HTR-8/SVneo (cell line): ENCODE results near the gene CACNA2D2.
A peak's percentile ranks its signal among the peaks of the same experiment; 100 is the strongest.

Experiments used
- DNase-seq: peaks from one replicate; pipeline ENCODE4 v3.0.0; 2011; ENCODE audit warnings: low spot score, mixed read lengths; ENCODE audit not compliant: insufficient read length
- FAIRE-seq: peaks from 2 replicates; lab custom pipeline; 2011; peaks lifted over from hg19 to GRCh38; lab: Jason Lieb, UNC

Gene CACNA2D2

GRCh38 chr3:50472958-50473357, 30.5 kb downstream of the CACNA2D2 start:
- DNase-seq: no peak
- no peak for FAIRE-seq

DNA sequence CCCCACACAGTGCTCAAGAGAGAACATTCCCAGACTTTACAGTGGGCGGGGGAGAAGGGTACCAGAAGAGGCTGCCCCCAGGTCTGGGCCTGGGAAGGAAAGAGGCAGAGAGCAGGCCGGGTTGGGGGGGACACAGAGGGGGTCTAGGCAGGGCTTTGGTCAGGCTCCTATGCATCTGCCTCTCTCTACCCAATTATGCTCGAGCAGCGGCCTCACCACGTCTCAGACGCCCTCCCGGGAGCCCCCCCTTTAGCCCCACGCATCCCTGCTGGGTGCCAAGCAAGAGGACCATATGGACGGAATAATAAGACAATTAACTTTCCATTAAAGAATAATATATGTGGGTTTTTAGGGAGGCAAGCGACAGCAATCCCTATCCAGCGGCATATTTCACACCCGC, 32.8 kb downstream of the CACNA2D2 start:
- FAIRE-seq: no peak
- DNase-seq: no peak

DNA sequence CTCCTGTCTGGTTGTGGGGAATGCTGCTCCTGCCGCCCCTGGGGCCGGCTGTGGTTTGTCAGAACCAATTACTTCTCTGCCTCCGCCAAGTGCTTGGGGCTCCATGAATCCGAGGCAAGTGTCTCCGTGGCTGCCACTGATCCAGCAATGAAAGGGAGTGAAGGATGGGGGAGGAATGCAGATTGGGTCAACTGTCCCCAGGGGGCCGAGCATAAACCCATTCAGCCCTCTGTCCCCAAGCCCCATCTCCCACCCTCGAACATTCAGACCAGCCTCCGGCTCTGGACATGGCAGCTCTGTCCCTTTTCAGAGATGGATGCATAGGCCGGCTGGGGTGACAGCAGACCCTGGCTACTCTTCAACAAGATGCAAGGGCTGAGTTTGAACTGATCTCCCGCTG, 35.5 kb downstream of the CACNA2D2 start:
- DNase-seq (no peak), FAIRE-seq (no peak)

- no peak for FAIRE-seq
Measured at GRCh38 chr3:50466177-50466576, 37.3 kb downstream of the CACNA2D2 start.

GRCh38 chr3:50464569-50464968, 38.9 kb downstream of the CACNA2D2 start:
- no peak for DNase-seq

More at GRCh38 chr3:50466177-50466576, 37.3 kb downstream of the CACNA2D2 start:
- DNase-seq: no peak

DNA sequence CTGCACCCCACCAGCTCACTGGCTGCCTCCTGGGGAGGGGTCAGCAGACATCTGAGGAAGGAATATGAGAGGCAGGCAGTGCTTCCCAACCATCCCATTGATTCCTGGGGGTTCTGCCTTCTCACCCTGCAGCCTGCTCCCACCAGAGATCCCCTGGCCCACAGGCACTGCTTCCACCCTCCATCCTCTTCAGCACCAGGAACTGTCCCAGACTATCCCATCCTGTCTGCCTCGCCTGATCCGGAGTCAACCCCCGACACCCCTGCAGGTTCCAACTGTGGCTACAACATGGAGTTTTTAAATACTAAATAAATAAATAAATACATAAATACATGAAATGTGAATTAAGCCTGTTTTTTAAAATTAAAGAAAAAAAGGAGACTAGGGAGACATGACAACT, 43.6 kb downstream of the CACNA2D2 start:
- DNase-seq (no peak), FAIRE-seq (no peak)

More at GRCh38 chr3:50464569-50464968, 38.9 kb downstream of the CACNA2D2 start:
- no peak for FAIRE-seq

GRCh38 chr3:50457988-50458387, 45.4 kb downstream of the CACNA2D2 start:
- no peak for DNase-seq
- FAIRE-seq: no peak

DNA sequence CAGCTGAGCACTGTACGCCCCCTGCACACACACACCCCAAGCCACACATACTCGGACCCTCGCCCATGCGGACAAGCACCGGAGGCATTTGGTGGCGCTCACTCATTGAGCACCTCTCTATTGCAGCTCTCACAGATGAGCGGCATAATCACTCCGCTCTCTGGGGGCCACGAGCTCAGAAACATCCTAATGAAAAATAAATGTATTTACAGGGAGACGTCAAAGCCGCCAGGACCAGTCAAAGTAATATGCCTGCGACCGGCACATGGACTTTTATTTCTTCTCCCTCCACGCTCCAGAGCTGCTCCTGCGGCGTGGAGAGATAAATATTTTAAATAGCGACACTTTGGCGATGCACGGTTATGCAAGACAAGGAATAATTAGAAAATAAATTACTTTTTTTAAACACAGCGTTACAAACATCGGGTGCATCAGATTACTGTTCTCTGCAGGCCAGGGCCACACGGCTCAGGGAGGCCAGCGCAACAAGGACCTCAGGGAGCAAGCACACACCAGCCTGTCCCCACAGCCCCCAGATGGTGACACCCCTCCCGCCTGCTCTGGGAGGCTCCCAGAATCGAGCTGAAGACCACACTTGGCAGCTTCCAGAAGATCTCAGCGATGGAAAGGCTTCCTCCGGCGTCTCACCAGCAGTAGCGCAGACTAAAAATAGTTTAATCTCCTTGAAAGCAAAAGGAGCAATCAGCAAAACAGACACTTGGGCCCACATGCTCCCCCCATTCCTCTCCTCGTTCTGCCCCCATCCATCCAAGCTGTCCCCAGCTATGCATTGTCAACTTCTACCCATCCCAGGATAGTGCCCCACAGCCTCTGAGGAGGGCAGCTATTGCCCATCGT, 48.0 kb downstream of the CACNA2D2 start:
- DNase-seq (no peak), FAIRE-seq (no peak)

GRCh38 chr3:50454481-50455070, 48.9 kb downstream of the CACNA2D2 start:
- FAIRE-seq (no peak), DNase-seq (no peak)

DNA sequence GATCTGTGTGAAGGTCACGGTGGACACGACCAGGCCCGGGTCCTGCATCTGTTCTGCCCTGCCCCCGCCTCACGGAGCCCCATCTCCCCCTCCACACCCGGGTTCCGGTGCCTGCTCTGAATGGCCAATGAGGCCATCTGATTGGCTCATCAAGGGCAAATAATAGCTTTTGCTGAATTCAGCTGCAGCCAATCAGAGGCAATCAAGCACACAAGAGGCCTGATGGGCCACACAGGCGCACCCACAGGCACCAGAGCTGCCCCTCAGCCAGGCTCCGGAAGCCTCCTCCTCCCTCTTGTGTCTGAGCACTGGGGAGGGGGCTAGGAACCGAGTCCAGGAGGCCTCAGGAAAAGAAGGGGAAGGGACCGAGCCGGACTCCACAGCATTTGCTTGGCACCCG, 49.5 kb downstream of the CACNA2D2 start:
- DNase-seq: no peak
- no peak for FAIRE-seq

DNA sequence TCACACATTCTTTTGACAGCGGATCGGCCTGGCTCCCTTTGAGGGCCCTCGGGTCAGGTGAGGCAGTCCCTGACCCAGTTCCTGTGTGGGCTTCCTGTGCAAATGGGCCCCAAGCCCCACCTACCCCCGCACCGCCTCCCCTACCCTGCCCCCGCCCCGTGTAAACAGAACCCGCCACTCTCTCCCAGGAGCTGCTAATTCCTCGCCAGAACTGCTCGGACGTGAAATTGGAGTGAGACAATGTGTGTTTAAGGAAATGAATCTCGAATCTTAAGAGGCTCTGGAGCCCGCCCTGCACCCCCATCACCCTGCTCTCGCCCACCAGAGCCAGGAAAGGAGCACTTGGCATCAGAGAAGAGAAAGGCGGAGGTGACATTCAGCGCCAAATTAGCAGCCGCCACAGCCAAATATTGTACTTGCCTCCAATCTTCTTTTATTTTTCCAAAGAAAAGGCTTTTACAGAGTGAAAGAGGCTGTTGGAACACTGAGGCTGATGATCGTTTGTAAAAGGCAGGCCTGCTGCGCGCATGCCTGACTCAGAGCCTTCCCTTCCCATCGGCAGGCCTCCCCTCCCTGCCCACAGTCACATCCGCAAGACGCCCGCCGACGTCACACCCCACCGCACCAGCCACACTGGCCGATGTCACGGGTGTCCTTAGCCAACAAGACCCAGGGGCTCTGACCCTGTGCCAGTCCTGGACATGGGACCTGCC, 53.1 kb downstream of the CACNA2D2 start:
- FAIRE-seq: no peak
- DNase-seq: no peak

- FAIRE-seq (no peak), DNase-seq (no peak)
Measured at GRCh38 chr3:50448752-50449539, 54.5 kb downstream of the CACNA2D2 start.

GRCh38 chr3:50447290-50447840, 56.1 kb downstream of the CACNA2D2 start:
- FAIRE-seq: no peak
- no peak for DNase-seq

- FAIRE-seq: no peak
Measured at GRCh38 chr3:50445919-50446318, 57.5 kb downstream of the CACNA2D2 start.

GRCh38 chr3:50444782-50445181, 58.7 kb downstream of the CACNA2D2 start:
- FAIRE-seq (peak; percentile 16), DNase-seq (no peak)

More at GRCh38 chr3:50445919-50446318, 57.5 kb downstream of the CACNA2D2 start:
- DNase-seq: no peak

GRCh38 chr3:50444213-50444612, 59.2 kb downstream of the CACNA2D2 start:
- DNase-seq (no peak), FAIRE-seq (no peak)

GRCh38 chr3:50442945-50443579, 60.4 kb downstream of the CACNA2D2 start:
- no peak for DNase-seq
- FAIRE-seq: no peak

- DNase-seq (no peak), FAIRE-seq (no peak)
Measured at GRCh38 chr3:50441424-50442217, 61.8 kb downstream of the CACNA2D2 start.
